NAMALWA (cell line): Measurements from ENCODE around the gene ZNF546.

Source experiments
- DNase-seq: peaks from one replicate; pipeline ENCODE4 v3.0.0-alpha.2; 2015; ENCODE audit warnings: low spot score

The ZNF546 gene

GRCh38 chr19:40055832-40056504 lies 59.1 kb downstream of the ZNF546 start, which contains the start of gene ZNF780B:
TSS of gene ZNF780B (minus strand) at chr19:40056231. CDS start at chr19:40050332, 5,899 bp downstream.
- DNase-seq = peak; percentile 81

- no peak for DNase-seq
Observed at GRCh38 chr19:40056505-40056904, 59.6 kb downstream of the ZNF546 start.

- DNase-seq = no peak
Observed at GRCh38 chr19:40057166-40057565, 60.3 kb downstream of the ZNF546 start.

DNA sequence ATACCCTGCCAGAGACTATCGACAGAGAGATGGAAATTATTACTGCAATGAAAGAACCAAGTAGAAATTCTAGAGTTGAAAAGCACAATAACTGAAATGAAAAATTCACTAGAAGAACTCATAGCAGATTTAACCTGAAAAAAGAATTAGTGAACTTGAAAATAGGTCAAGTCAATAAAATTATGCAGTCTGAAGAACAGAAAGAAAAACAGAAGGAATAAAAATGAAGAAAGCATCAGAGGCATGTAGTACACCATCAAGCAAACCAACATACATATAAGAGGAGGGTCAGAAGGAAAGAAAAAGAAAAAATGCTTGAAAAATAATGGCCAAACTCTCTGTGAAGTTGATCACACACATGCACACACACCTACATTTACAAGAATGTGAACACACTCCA lies 62.8 kb downstream of the ZNF546 start:
- DNase-seq = no peak

DNA sequence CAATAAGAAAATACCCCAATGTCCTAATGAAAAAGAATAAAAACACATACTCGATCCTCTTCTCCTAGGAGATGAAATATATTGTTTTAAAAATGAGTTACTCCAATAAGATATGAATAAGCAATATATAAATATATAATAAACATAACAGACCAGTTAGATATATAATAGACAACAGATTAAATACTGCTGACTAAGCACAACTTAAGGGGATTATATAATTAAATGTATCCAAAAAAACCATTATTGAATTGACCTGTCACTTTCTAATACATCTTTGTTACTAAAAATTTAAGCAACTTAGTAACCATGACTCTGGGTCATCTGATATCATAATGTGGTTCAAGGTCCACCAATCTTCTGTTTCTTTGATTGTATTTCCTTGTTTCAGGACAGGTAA lies 73.2 kb downstream of the ZNF546 start:
- no peak for DNase-seq
